ENCODE measurements around the gene SMIM24. TPM values are rescaled to one million over a fixed set of nuclear protein-coding genes. Genes with fewer than 3 reads are reported as not detected.
A peak's percentile ranks its signal among the peaks of the same experiment; 100 is the strongest.

The SMIM24 gene
- total and polyA plus RNA-seq, 10 of the 15 experiments (the other 5 are each of a cell fraction or from before 2014, with no cell fraction given): 0.14 to 0.44 (median 0.23) TPM; not detected in 4

GRCh38 chr19:3516675-3517207 lies 36.4 kb upstream of the SMIM24 start:
- Histone ChIP-seq H3K9me3 (replicated peaks; ENCODE audit: control insufficient read depth, insufficient read depth, low read length) (no peaks in the 10 kb centered on the region), H3K79me2 (ENCODE audit: control insufficient read depth, insufficient read depth, low read length) (peaks cover 11% of the 10 kb centered on the region), H4K20me1 (ENCODE audit: control insufficient read depth, insufficient read depth) (no peaks in the 10 kb centered on the region), H3K27me3 (replicated peaks in 1 of 2; ENCODE audit: control insufficient read depth in 2 of 2, insufficient read depth in 2 of 2, low read length in 1 of 2) (no peaks in the 10 kb centered on the region), H3K4me2 (ENCODE audit: control insufficient read depth, insufficient read depth) (no peak overlapping the region), H3K4me3 (no peak overlapping the region), H3K27ac (ENCODE audit: control insufficient read depth, insufficient read depth) (no peak overlapping the region), H3K4me1 (ENCODE audit: control insufficient read depth, insufficient read depth, low read length) (peaks cover 4% of the 10 kb centered on the region; the same call in 1 of the 2 replicates), H3K9ac (ENCODE audit: control insufficient read depth, insufficient read depth, low read length) (no peak overlapping the region), H3K36me3 (ENCODE audit: control insufficient read depth in 2 of 2, insufficient read depth in 2 of 2, low read length in 1 of 2) (peaks cover 3 to 10% of the 10 kb centered on the region in 2 experiments; a peak in 2 of 4 replicates), H2AFZ (ENCODE audit: control insufficient read depth, low read depth, low read length) (no peak overlapping the region)
- no peak for FAIRE-seq
- DNase-seq (ENCODE audit: low read depth, low spot score): peak; percentile 17
- ChIA-PET RAD21 (ENCODE audit: unreplicated experiment) (no interaction called here), POLR2A (interaction anchor here (0.5 kb wide), 1 partner anchor 79 kb away, joined by 3 read pairs; no protein-coding TSS in a partner anchor), CTCF (interaction anchor here (1.4 kb wide), 1 partner anchor 28 kb away, joined by 6 read pairs; no protein-coding TSS in a partner anchor), SMC1A (ENCODE audit: uncharacterized antibody, unreplicated experiment) (no interaction called here)
- ATAC-seq: peak; percentile 79
- 6% methylated on average over 15 of the region's 15 CpGs for WGBS (ENCODE audit: insufficient coverage, insufficient replicate concordance, low lambda C conversion rate, missing lambda C conversion rate)
- in situ Hi-C loops (cut with MboI) (no loop called here), intact Hi-C loops (cut with micrococcal nuclease; ENCODE audit: unreplicated experiment) (no loop called here)
- TF ChIP-seq EZH2 (IDR thresholded peaks at IDR 0.05; ENCODE audit: borderline replicate concordance, control insufficient read depth, low read depth, low read length): no peak
- TF ChIP-seq PKNOX1 (IDR thresholded peaks at IDR 0.05): peak; percentile 17; the same call in 1 of the 2 replicates
- TF ChIP-seq BHLHE40 (IDR thresholded peaks at IDR 0.05; ENCODE audit: borderline replicate concordance in 1 of 2, low read depth in 2 of 2, low read length in 1 of 2): 0 out of 4 replicates have a peak, but pooled peaks of 1 of the 2 experiments have one; percentile 27
- TF ChIP-seq CTCF (IDR thresholded peaks at IDR 0.05 in 2 of 3, conservative IDR thresholded peaks at IDR 0.05 in 1 of 3; ENCODE audit: control insufficient read depth in 2 of 3, extremely low read depth in 1 of 3, insufficient read depth in 1 of 3, low read depth in 3 of 3, low read length in 3 of 3): no peak
- 0 out of 2 replicates have a peak, but pooled peaks have one; percentile 37 for TF ChIP-seq FOXK2 (IDR thresholded peaks at IDR 0.05)
- TF ChIP-seq RAD21 (IDR thresholded peaks at IDR 0.05; ENCODE audit: insufficient read depth, low read depth, low read length): no peak
- no TSS peak for BruUV-seq (replicated peaks)
